NK-92 (cell line): ENCODE data around the gene STK39.

ENCODE experiments used
- DNase-seq: peaks from one replicate; lab custom pipeline; 2025; ENCODE audit not compliant: unreplicated experiment; lab: John Stamatoyannopoulos, UW

STK39 gene

GRCh38 chr2:168165985-168166901 lies 81.2 kb downstream of the STK39 start:
- DNase-seq: no peak

GRCh38 chr2:168165397-168165796 lies 82.0 kb downstream of the STK39 start:
- no peak for DNase-seq

- DNase-seq: no peak
Measured at GRCh38 chr2:168160897-168161296, 86.5 kb downstream of the STK39 start.

- no peak for DNase-seq
Measured at GRCh38 chr2:168159754-168160585, 87.4 kb downstream of the STK39 start.

- no peak for DNase-seq
Measured at GRCh38 chr2:168158586-168158985, 88.8 kb downstream of the STK39 start.

GRCh38 chr2:168157926-168158325 lies 89.5 kb downstream of the STK39 start:
- DNase-seq: no peak

- no peak for DNase-seq
Measured at GRCh38 chr2:168157070-168157469, 90.3 kb downstream of the STK39 start.

GRCh38 chr2:168156661-168157060 lies 90.7 kb downstream of the STK39 start:
- no peak for DNase-seq

GRCh38 chr2:168155680-168156079 lies 91.7 kb downstream of the STK39 start:
- no peak for DNase-seq

GRCh38 chr2:168155046-168155445 lies 92.3 kb downstream of the STK39 start:
- DNase-seq: no peak

- DNase-seq: no peak
Measured at GRCh38 chr2:168152902-168153530, 94.4 kb downstream of the STK39 start.

- no peak for DNase-seq
Measured at GRCh38 chr2:168149986-168150385, 97.4 kb downstream of the STK39 start.

- no peak for DNase-seq
Measured at GRCh38 chr2:168149150-168149974, 98.0 kb downstream of the STK39 start.

- no peak for DNase-seq
Measured at GRCh38 chr2:168147830-168148794, 99.3 kb downstream of the STK39 start.

GRCh38 chr2:168146892-168147810 lies 100.2 kb downstream of the STK39 start:
- no peak for DNase-seq

GRCh38 chr2:168145426-168146310 lies 101.7 kb downstream of the STK39 start:
- DNase-seq: no peak

- no peak for DNase-seq
Measured at GRCh38 chr2:168145011-168145410, 102.4 kb downstream of the STK39 start.
